ENCODE data around the gene NR3C2.

- TF ChIP-seq SIN3A (IDR thresholded peaks at IDR 0.05; ENCODE audit: borderline replicate concordance, low read depth, low read length) (no peak), MAX (IDR thresholded peaks at IDR 0.05; ENCODE audit: low read depth) (no peak), CTCF (IDR thresholded peaks at IDR 0.05) (no peak), EP300 (IDR thresholded peaks at IDR 0.05; ENCODE audit: borderline replicate concordance in 1 of 2, low read depth in 1 of 2, low read length in 1 of 2) (no peak), EZH2phosphoT487 (IDR thresholded peaks at IDR 0.05; ENCODE audit: borderline replicate concordance, low read depth) (no peak), RAD21 (IDR thresholded peaks at IDR 0.05; ENCODE audit: low read length) (no peak), CHD2 (IDR thresholded peaks at IDR 0.05; ENCODE audit: low read length, partially characterized antibody) (no peak), USF1 (IDR thresholded peaks at IDR 0.05; ENCODE audit: borderline replicate concordance, low read depth) (no peak), TAF1 (IDR thresholded peaks at IDR 0.05; ENCODE audit: borderline replicate concordance, low read depth, low read length) (no peak), YY1 (IDR thresholded peaks at IDR 0.05; ENCODE audit: low read depth) (no peak), NRF1 (IDR thresholded peaks at IDR 0.05; ENCODE audit: low read depth, low read length) (no peak), RFX5 (IDR thresholded peaks at IDR 0.05; ENCODE audit: low read length) (no peak)
Measured at GRCh38 chr4:148261848-148262247, 180.4 kb downstream of the NR3C2 start.

All from SK-N-SH (cell line).